Activated CD8-positive, alpha-beta memory T cell treated with anti-CD3 and anti-CD28 coated beads, Interleukin-2, amount 50 U/mL, for 24 hours (primary cell): ENCODE results near the gene PLEKHG4B.

Experiments used
- DNase-seq: peaks from one replicate; pipeline ENCODE4 v3.0.0-alpha.2; 2020; ENCODE audit errors: extremely low read depth

Gene PLEKHG4B

DNA sequence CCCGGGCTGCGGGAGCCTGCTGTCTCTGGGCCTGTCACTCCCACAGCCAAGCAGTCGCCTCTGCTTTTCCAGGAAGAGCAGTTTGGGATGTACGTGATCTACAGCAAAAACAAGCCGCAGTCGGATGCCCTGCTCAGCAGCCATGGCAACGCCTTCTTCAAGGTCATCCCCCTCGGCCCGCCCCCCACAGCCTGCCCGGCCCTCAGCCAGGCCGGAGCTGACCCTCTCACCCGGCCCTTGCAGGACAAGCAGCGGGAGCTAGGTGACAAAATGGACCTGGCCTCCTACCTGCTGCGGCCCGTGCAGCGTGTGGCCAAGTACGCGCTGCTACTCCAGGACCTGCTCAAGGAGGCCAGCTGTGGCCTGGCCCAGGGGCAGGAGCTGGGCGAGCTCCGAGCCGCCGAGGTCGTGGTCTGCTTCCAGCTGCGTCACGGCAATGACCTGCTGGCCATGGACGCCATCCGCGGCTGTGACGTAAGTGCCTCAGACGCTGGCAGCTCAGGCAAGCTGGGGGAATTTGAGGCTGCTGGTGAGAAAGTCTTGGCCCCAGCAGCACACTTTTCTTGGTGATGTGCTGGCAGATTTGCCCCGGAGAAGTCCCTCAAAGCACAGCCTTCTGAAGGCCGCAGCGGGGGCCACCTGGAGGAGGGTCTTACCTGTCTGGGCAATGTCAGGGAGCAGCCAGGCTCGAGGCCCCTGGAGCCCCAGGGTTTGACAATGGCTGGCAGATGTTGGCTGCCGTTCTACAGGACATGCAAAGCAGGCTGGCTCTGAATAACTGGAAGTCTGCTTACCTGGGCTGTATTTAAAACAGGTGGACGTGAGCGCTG, 79.2 kb downstream of the PLEKHG4B start:
- DNase-seq: no peak

- DNase-seq: no peak
Measured at GRCh38 chr5:171801-172331, 79.9 kb downstream of the PLEKHG4B start.

GRCh38 chr5:172421-172820, 80.5 kb downstream of the PLEKHG4B start:
- no peak for DNase-seq

DNA sequence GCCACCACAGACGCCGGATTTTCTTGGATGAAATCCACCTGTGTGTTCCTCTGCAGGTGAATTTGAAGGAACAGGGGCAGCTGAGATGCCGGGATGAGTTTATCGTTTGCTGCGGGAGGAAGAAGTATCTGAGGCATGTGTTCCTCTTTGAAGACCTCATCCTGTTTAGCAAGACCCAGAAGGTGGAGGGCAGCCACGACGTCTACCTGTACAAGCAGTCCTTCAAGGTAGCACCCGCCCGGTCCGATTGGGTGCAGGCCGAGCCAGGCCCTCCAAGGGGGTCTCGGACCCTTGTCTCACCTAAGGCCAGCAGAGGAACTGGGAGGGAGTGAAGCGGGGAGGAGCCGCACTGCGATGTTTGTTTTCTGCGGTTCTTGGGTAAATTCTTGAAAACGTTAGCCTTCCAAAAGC, 80.9 kb downstream of the PLEKHG4B start:
- no peak for DNase-seq

- no peak for DNase-seq
Measured at GRCh38 chr5:173392-174290, 81.7 kb downstream of the PLEKHG4B start.

GRCh38 chr5:174291-174600, 82.3 kb downstream of the PLEKHG4B start:
- no peak for DNase-seq

GRCh38 chr5:174876-175465, 83.0 kb downstream of the PLEKHG4B start:
- no peak for DNase-seq

GRCh38 chr5:176296-176823, 84.4 kb downstream of the PLEKHG4B start:
- DNase-seq: no peak

DNA sequence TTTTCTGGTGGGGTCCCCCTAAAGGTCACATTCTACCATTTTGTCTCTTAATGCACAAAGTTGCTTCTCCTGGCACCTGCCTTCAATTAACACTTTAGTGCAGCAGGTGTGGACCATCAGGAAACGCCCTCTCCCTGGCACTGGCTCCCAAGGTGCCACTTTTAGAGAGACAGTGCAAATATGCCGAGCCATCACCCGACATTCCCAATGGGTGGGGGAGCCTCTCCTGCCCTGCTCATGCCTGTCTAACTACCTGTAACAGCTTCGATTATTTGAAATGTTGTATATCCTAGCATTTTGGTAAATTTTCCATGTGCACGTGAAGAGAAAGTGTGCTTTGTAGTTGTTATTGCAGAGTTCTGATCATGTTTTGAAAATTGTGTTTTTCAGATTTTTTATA, 86.1 kb downstream of the PLEKHG4B start:
- no peak for DNase-seq

- DNase-seq: no peak
Measured at GRCh38 chr5:179401-179800, 87.4 kb downstream of the PLEKHG4B start.

DNA sequence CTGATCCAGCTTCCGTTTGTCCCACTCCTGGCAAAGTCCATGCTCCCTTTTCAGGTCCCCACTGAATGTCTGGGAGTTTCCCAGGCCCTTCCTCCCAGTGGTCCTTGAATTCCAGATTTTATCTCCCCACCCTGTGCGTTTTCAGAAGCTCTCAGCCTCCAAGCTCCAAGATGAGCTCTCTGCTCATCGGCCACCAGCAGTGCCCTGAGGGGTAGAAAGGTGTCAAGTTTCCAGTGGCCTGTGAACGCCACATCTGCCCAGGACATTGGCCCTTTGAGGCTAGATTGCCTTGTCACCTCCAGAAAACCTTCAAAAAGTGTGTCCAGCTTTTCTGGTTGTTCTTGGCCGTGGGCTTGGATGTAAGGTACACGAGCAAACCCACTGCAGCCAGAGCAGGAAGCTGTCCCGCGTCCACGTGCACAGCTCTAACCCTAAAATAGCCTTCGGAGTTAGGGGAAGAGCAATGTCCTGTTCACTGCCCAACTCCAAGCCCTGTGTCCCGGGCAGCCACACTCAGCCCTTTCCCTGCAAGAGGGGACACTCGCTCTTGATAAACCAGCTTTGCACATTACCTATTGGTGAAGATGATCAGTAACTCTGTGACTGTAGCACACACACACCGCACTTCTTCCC, 88.4 kb downstream of the PLEKHG4B start:
- DNase-seq: no peak

- no peak for DNase-seq
Measured at GRCh38 chr5:181160-181559, 89.2 kb downstream of the PLEKHG4B start.

GRCh38 chr5:181566-181965, 89.6 kb downstream of the PLEKHG4B start:
- DNase-seq: no peak

DNA sequence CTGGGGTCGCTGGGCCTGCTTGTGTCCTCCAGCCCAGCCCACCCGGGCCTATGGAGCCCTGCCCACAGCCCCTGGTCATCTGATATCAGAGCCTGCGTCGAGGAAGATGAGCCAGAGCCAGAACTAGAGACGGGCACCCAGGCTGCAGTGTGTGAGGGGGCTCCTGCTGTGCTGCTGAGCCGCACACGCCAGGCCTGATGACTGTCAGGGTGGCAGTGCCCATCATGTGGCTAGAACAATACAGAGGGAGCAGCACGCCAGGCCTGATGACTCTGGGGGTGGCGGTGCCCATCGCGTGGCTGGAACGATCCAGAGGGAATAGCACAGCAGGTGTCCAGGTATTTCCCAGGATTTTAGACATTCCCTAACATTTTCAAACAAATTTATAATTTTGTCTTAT, 90.2 kb downstream of the PLEKHG4B start:
- no peak for DNase-seq

- DNase-seq: no peak
Measured at GRCh38 chr5:184471-184870, 92.5 kb downstream of the PLEKHG4B start.

- DNase-seq: no peak
Measured at GRCh38 chr5:185095-186070, 93.4 kb downstream of the PLEKHG4B start.

GRCh38 chr5:186091-187041, 94.4 kb downstream of the PLEKHG4B start:
- no peak for DNase-seq

- no peak for DNase-seq
Measured at GRCh38 chr5:187042-187431, 95.1 kb downstream of the PLEKHG4B start.
